Psoas muscle (tissue), 8 donors: ENCODE measurements around the gene RMI2. TPM values are rescaled to one million over a fixed set of nuclear protein-coding genes. Genes with fewer than 3 reads are reported as not detected.

ENCODE experiments used
- ATAC-seq, 4 donors: fragments of 200-7000 bp; cut with Tn5 transposase; one replicate each; pipeline ENCODE4 v1.9.1; 2020; ENCODE audit warnings: moderate library complexity in 3 of 4, mild to moderate bottlenecking in 2 of 4
- DNase-seq, 2 donors: peaks; one replicate each; pipeline ENCODE4 v3.0.0-alpha.2; 2020
- H3K27ac ChIP-seq: fragments of 200-600 bp; one replicate; pipeline ENCODE4 v1.8.0; 2022
- H3K27me3 ChIP-seq, 3 donors: fragments of 200-600 bp in 1 of 3; one replicate each; pipeline versions ENCODE4 v1.6.1 to v1.8.0; 2013 to 2022; ENCODE audit warnings: low read length in 2 of 3, mild to moderate bottlenecking in 2 of 3, moderate library complexity in 1 of 3; ENCODE audit not compliant: insufficient read depth in 3 of 3
- H3K36me3 ChIP-seq, 2 donors: fragments of 200-600 bp in 1 of 2; one replicate each; pipeline versions ENCODE4 v1.6.1 to v1.8.0; 2013 to 2022; ENCODE audit warnings: low read depth in 1 of 2, mild to moderate bottlenecking in 1 of 2, moderate library complexity in 1 of 2; ENCODE audit not compliant: insufficient read depth in 1 of 2
- H3K4me1 ChIP-seq: fragments of 200-600 bp; one replicate; pipeline ENCODE4 v1.8.0; 2022
- H3K4me3 ChIP-seq: fragments of 200-600 bp; one replicate; pipeline ENCODE4 v1.8.0; 2022; ENCODE audit warnings: mild to moderate bottlenecking
- H3K9me3 ChIP-seq: fragments of 200-600 bp; one replicate; pipeline ENCODE4 v1.8.0; 2022
- WGBS, 3 donors: extraction: QIAGEN DNeasy Blood & Tissue Kit; methylation state at CpG; one replicate each; pipeline versions ENCODE4 v1.1.6 to v1.1.7; 2013; 5-methylcytosine and 5-hydroxymethylcytosine counted together
- intact Hi-C, 2 donors: fragments of 100-400 bp; cut with DNase I; formaldehyde crosslinking; loops; one replicate each; pipeline versions ENCODE4 v1.11.0 to v1.14.2; 2022
- polyA plus RNA-seq, 3 donors: library from polyadenylated mRNA; stranded (reverse); fragments of 200-250 nt; gene quantifications; one replicate each; pipeline ENCODE4 v1.2.3, GENCODE V29; 2013
- total RNA-seq, 4 donors: library from RNA; stranded (reverse); fragmentation: NEBNext Ultra II Directional in 2 of 4; extraction: Animal tissue kit (Norgen Biotek cat#: 25700) in 2 of 4; gene quantifications; one replicate each; pipeline versions ENCODE4 v1.2.1 to v1.2.4, GENCODE V29; 2021 to 2023
- TF ChIP-seq, protein P1 (sequence below): fragments of 200-600 bp; IDR thresholded peaks from one replicate; pipeline ENCODE4 v1.8.0; 2022; ENCODE audit warnings: antibody characterized with exemption
- donor health status: healthy with polysubstance abuse.
- donor health status: DM: no; HTN: no; CAD: no; lungs with moderate emphysema.
- donor health status: Bipolar disorder and iron deficiency.
- donor health status: healthy.
- donor health status: DM: yes; HTN: yes; CAD: no.
- donor health status: DM: no; HTN: no; CAD: no.
- donor health status: DM: no; HTN: no; CAD: no.
- donor health status: DM: yes; HTN: yes; CAD: no.

Gene RMI2
- total and polyA plus RNA-seq, 7 donors, result 0.11 to 0.64 (median 0.23) TPM; not detected in 2

DNA sequence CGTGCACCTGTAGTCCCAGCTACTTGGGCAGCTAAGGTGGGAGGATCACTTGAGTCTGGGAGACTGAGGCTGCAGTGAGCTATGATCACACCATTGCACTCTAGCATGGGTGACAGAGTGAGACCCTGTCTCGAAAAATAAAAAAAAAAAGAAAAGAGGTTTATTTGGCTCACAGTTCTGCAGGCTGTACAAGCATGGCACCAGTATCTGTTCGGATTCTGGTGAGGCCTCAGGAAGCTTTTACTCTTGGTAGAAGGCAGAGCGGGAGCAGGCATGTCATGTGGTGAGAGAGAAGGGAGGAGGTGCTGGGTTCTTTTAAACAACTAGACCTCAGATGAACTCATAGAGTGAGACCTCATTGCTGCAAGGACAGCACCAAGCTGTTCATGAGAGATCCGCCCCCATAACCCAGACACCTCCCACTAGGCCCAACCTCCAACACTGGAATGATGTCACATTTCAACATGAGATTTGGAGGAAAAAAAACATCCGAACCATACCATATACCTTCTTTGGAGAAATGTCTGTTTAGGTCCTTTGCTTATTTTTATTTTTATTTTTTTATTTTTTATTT is 10.3 kb upstream of the RMI2 start:
- Histone ChIP-seq H3K4me3 (no peak overlapping the region), H3K36me3 (no peaks in the 10 kb centered on the region), H3K27ac (no peak overlapping the region), H3K27me3 (peaks cover 0 to 6% (median 0%) of the 10 kb centered on the region in 3 donors), H3K9me3 (no peaks in the 10 kb centered on the region), H3K4me1 (no peaks in the 10 kb centered on the region)
- DNase-seq, result no peak
- 87 to 94% (median 92%) methylated on average over 6 of the region's 6 CpGs for WGBS, 3 donors
- no peak for ATAC-seq
- intact Hi-C loops, result no loop called here
- TF ChIP-seq, protein P1, sequence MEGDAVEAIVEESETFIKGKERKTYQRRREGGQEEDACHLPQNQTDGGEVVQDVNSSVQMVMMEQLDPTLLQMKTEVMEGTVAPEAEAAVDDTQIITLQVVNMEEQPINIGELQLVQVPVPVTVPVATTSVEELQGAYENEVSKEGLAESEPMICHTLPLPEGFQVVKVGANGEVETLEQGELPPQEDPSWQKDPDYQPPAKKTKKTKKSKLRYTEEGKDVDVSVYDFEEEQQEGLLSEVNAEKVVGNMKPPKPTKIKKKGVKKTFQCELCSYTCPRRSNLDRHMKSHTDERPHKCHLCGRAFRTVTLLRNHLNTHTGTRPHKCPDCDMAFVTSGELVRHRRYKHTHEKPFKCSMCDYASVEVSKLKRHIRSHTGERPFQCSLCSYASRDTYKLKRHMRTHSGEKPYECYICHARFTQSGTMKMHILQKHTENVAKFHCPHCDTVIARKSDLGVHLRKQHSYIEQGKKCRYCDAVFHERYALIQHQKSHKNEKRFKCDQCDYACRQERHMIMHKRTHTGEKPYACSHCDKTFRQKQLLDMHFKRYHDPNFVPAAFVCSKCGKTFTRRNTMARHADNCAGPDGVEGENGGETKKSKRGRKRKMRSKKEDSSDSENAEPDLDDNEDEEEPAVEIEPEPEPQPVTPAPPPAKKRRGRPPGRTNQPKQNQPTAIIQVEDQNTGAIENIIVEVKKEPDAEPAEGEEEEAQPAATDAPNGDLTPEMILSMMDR, result no peak

DNA sequence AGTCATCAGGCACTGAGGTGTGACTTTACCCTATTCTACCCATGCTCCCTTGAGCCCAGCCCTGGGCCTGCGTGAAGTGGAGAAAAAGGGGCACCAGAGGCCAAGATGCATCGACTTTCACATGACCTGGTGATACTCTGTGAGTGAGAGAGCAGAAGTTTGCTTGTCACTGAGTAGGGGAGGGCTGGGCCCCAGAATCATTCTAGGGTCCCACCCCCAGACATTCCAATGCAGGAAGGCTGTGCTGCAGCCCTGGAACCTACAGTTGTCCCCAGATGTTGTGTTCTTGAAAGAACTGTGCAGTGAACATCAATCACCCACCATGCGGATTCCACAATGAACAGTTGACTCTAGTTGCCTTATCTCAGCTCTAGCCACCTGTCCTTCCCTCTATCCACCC is 6.2 kb upstream of the RMI2 start:
- Histone ChIP-seq H3K4me1 (no peaks in the 10 kb centered on the region), H3K27ac (no peak overlapping the region), H3K36me3 (no peaks in the 10 kb centered on the region), H3K4me3 (no peak overlapping the region), H3K9me3 (no peaks in the 10 kb centered on the region), H3K27me3 (no peaks in the 10 kb centered on the region)
- ATAC-seq (no peak), DNase-seq (no peak)
- intact Hi-C loops, result no loop called here
- 30 to 40% (median 39%) methylated on average over 3 of the region's 3 CpGs for WGBS, 3 donors
- TF ChIP-seq, protein P1, result no peak

DNA sequence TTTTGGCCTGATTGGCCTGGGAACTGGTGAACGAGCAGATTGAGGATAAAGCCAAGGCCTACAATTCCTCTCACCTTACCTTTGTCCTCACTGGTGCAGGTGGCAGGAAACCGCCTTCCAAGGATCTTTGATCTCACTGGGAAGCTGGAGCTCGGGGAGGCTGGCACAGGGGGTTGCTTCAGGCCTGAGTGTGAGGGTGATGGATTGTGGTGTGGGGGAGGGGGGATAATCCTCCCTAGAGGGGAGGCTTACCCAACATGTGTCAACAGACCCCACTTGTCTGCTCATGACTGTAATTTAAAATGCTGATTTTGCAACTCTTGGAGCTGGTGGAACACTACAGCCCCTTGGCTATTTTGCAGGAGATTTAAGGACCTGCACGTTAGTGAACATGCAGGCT is 4.5 kb upstream of the RMI2 start:
- 61 to 67% (median 66%) methylated on average over 4 of the region's 4 CpGs for WGBS, 3 donors
- Histone ChIP-seq H3K4me3 (no peak overlapping the region), H3K36me3 (no peaks in the 10 kb centered on the region), H3K4me1 (peaks cover 2% of the 10 kb centered on the region), H3K27ac (no peak overlapping the region), H3K9me3 (no peaks in the 10 kb centered on the region), H3K27me3 (no peaks in the 10 kb centered on the region)
- DNase-seq (no peak), ATAC-seq (no peak)
- TF ChIP-seq, protein P1, result no peak
- intact Hi-C loops, result no loop called here

DNA sequence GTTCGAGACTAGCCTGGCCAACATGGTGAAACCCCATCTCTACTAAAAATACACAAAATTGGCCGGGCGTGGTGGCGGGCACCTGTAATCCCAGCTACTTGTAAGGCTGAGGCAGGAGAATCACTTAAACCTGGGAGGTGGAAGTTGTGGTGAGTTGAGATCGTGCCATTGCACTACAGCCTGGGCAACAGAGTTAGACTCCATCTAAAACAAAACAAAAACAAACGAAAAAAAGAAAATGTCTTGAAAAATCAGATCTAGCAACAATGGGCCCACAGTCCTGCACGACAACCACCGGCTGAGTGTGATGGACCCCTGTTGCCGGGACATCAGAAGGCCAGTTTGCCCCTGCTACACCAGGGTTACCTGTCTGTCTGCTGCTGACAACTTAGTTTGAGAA is 3.9 kb upstream of the RMI2 start:
- Histone ChIP-seq H3K27ac (no peak overlapping the region), H3K27me3 (no peaks in the 10 kb centered on the region), H3K9me3 (no peaks in the 10 kb centered on the region), H3K4me1 (peaks cover 5% of the 10 kb centered on the region), H3K4me3 (no peak overlapping the region), H3K36me3 (no peaks in the 10 kb centered on the region)
- 87 to 89% (median 89%) methylated on average over 9 of the region's 9 CpGs for WGBS, 3 donors
- TF ChIP-seq, protein P1, result no peak
- DNase-seq (no peak), ATAC-seq (no peak)
- intact Hi-C loops, result no loop called here
